ENCODE results near the gene ZNF438.

ZNF438 gene

DNA sequence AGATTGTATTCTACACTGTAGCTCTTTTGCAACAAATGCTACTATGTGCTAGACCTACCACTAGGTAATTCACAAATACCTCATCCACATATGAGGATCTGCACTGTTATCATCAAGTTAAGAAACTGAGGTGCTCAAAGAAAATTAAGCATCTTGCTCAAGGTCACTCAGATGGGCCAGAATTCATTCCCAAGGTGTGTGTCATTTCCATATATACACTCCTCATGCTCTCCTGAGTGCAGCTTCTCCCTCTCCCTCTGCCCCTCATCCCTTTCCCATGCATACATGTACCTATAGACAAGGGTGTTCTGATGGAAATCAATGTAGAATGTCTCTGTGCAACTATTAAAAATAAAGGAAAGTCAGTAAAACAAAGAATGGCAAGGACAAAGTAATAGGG lies 146.2 kb downstream of the ZNF438 start:
- DNase-seq (ENCODE audit: low read depth in 3 of 3), result no peak

DNA sequence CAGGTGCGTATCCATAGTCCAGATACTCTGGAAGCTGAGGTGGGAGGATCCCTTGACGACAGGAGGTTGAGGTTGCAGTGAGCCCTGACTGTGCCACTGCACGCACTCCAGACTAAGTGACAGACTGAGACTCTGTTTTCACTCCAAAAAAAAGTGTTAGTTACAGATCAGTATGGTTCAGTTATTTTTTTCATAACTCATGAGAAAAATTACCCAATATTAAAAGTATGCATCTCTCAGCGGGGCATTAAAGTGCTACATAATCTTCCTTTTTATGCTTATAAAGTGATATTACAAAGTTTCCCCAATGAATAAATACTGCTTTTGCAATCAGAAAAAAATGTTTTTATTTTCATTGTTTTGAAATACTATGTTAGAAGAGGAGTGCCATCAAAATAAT lies 147.9 kb downstream of the ZNF438 start:
- DNase-seq (ENCODE audit: low read depth in 3 of 3), result no peak

- DNase-seq (ENCODE audit: low read depth in 3 of 3), result no peak
Observed at GRCh38 chr10:30883116-30883515, 148.5 kb downstream of the ZNF438 start.

DNA sequence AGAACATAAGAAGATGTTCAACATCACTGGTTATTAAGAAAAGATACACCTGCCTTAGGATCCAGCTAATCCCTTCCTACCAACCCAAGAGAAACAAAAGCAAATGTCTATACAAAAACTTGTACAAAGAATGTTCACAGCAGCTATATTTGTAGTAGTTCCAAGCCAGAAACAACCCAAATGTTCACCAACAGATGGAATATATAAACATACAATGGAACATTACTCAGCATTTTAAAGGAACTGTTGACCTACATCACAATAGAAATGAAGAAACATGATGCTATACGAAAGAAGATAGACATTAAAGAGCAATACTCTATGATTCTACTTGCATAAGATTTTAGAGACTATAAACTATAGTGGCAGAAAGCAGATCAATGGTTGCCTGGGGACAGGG lies 149.4 kb downstream of the ZNF438 start:
- no peak for DNase-seq (ENCODE audit: low read depth in 3 of 3)

DNA sequence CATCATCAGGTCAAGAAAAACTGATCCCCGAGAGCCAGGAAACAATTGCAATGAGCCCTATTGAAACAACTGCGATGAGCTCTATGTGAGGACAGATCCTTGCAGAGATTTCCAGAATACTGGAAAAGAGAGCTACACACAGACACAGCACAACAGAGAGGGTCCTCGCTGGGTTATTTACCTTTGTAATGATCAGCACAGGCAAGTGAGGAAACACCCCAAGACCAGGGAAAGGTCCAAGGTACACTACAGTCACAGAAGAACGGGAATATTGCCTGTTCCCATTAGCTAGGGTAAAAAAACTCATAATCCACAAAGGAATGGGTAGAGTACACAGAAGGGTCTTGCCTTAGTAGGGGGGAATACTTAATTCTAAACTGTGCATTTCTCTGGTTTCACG lies 152.7 kb downstream of the ZNF438 start:
- no peak for DNase-seq (ENCODE audit: low read depth in 3 of 3)

DNA sequence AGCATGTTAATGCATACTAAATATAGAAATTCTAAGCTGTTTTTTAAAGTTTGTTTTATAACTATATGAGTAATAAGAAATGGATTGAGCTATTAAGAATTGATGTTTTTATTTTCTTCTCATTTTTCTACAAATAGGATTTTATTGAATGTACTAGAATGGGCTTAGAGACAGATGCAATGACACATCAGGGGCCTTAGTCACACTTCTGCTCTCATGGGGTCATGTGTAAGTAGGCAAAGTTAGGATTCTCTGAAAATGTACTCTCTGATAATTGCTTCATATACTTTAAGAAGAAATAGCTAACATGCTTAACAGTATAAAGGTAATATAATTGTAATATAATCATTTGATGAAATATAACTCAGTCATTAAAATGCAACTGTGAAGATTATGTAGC lies 154.6 kb downstream of the ZNF438 start:
- DNase-seq (ENCODE audit: low read depth in 3 of 3), result no peak

GRCh38 chr10:30873411-30873810 lies 158.3 kb downstream of the ZNF438 start:
- DNase-seq (ENCODE audit: low read depth in 3 of 3), result no peak

GRCh38 chr10:30870896-30871295 lies 160.8 kb downstream of the ZNF438 start:
- no peak for DNase-seq (ENCODE audit: low read depth in 3 of 3)

GRCh38 chr10:30869566-30869965 lies 162.1 kb downstream of the ZNF438 start:
- DNase-seq (ENCODE audit: low read depth in 3 of 3), result no peak

DNA sequence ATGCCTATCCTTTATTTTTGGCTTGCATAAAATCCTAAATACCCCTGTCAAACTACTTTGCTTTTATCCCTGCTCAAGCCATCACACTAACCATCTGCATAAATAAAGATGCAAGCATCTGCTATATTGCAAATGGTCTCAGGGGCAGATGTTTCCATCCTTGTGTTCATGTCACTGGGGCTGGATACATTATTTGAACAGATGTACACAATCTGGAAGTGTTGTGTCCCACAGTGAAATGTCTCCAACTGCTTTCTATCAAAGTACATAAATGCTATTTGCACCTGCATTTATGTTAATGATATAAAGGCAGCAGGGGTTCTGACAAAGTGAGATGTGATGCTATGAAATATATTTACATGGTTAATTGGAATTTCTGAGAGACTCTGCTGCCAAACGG lies 163.1 kb downstream of the ZNF438 start:
- no peak for DNase-seq (ENCODE audit: low read depth in 3 of 3)

DNA sequence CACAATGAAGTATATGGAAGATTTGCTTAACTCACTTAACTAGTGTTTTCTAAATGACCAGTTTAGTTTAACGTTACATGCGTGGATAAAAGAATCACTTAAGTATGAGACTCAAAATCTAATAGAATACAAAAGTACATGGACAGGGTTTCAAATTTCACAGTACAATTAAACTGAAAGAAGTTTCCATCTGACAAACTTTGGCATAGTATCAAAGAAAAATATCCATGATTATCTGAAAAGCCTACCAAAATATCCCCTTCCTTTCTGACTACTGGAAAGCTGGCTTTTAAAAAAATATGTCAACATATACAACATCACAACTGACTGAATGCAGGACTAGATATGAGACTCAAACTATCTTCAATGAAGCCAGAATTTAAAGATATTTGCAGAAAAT lies 164.8 kb downstream of the ZNF438 start:
- DNase-seq (ENCODE audit: low read depth in 3 of 3), result no peak

DNA sequence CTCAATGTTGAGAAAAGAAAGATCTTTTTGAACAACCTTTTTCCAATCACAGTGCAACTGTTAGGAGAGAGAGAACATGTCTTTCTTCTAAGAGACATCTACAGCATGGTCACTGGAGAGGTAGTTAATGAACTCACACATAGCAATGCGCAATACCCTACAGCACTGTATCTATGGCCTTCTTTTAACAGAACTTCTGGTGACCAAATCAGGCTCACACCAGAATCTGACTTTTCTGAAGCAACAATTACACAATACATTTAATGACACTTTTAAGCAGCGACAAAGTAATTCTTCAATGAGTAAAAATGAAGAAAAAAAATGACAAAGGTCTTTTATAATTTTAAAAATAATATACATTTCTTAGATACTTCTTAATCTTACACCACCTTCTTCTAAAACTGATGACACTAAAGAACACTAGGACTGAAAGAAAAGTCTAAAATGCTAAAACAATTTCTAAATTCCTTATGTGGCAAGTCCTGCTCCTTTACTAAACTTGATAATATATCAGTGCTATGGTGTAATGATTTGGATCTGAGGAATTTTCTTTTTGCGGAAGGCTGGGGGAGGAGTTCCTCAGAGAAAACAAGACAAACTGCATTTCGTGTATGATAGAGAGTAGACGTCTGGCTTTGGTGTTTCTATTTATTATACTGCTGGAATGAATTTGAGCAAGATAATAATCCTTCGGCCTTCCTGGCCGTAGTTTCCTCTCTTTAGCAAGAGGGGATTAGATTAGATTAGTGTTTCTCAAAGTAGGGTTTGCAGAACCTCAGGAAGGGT lies 166.3 kb downstream of the ZNF438 start:
- DNase-seq (ENCODE audit: low read depth in 3 of 3), result no peak

GRCh38 chr10:30863516-30864210 lies 168.0 kb downstream of the ZNF438 start:
- no peak for DNase-seq (ENCODE audit: low read depth in 3 of 3)

DNA sequence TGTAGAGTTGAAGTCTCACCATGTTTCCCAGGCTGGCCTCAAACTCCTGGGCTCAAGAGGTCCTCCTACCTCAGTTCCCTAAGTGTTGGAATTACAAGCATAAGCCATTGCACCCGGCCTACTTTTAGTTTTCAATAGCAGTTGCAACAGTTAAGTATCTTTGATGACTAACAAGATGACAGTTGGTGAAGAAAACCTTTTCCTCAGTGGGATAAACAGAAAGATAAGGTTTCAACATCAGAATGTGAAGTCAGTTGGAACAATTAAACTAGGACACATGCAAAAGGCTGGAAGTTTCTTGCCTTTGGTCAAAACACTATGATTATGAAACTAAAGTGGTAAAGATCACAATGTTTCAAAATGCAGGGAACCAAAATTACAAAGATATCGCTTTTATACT lies 169.2 kb downstream of the ZNF438 start:
- no peak for DNase-seq (ENCODE audit: low read depth in 3 of 3)

- no peak for DNase-seq (ENCODE audit: low read depth in 3 of 3)
Observed at GRCh38 chr10:30861976-30862375, 169.7 kb downstream of the ZNF438 start.

- DNase-seq (ENCODE audit: low read depth in 3 of 3), result no peak
Observed at GRCh38 chr10:30861221-30861620, 170.4 kb downstream of the ZNF438 start.

DNA sequence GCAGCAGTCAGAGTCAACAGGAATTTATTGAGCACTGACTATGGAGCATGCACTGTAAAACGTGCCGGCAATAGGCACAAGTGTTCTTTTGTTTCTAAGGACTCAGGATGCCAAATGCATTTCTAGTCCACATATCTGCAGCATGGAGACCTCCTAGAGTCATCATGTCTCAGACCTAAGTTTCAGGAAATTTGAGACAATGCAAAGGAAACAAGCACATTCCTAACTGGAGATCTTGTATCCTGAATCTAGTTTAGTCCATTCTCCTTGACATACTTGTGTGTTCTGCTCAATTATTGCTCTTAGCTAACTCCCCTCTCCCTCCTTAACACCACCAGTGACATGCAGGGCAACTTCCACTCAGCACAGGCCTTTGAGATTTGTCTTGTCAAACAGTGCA lies 173.2 kb downstream of the ZNF438 start:
- DNase-seq (ENCODE audit: low read depth in 3 of 3), result no peak

DNA sequence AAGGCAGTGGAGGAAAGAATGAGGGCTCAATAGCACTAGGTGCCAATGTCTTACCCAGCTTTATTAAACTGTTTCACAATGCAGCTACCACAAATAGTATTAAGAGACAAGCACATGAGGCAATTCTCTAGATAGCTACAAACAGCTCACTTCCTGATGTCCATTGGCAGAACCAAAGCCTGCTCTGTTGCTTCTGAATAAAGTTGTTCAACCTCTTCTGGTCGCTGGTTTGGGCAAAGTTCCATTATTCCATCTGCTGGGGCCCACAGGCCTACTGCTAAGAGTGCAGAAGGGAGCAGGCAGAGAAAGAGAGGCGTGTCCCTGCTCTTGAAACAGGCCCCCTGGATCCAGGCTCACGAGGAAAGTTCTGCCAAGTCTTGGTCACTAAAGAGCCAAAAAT lies 173.9 kb downstream of the ZNF438 start:
- no peak for DNase-seq (ENCODE audit: low read depth in 3 of 3)

DNA sequence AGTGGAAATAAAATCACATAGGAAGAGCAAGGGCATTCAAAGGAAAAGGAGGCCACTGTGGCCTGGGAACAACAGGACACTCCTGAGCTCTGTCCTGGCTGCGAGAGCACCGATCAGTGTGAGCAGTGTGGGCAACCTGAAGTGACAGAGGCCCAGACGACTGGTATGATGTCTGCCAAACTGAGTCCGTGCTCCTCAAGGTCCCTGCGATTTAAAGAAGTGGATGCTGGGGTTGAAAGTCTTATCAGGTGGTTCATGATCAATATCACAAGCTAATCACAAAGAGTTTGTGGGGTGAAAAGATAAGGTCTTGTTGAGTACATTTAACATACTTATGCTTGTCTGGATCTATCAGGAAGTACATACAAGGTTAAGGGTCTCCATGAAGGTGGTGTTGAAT lies 176.5 kb downstream of the ZNF438 start:
- DNase-seq (ENCODE audit: low read depth in 3 of 3), result no peak

GRCh38 chr10:30854656-30855055 lies 177.0 kb downstream of the ZNF438 start:
- DNase-seq (ENCODE audit: low read depth in 3 of 3), result no peak

GRCh38 chr10:30853066-30853465 lies 178.6 kb downstream of the ZNF438 start:
- no peak for DNase-seq (ENCODE audit: low read depth in 3 of 3)

DNA sequence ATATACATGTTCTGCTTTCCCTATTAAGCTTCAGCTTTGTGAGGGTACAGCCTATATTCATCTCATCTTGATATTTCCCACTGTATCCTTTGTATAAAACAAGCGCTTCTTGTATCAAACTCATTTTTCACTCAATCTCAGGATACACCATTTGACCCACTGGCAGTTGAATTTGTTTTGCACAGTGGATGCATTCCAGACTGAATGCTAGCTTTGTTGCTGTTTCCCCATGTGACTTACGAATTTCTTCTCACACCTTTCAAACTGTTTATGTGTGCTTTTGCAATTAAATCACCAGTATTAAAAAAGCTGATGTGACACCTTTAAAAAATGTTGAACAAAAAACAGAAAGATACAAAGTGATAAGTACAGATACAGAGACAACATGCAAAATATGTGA lies 180.9 kb downstream of the ZNF438 start:
- DNase-seq (ENCODE audit: low read depth in 3 of 3), result no peak

DNA sequence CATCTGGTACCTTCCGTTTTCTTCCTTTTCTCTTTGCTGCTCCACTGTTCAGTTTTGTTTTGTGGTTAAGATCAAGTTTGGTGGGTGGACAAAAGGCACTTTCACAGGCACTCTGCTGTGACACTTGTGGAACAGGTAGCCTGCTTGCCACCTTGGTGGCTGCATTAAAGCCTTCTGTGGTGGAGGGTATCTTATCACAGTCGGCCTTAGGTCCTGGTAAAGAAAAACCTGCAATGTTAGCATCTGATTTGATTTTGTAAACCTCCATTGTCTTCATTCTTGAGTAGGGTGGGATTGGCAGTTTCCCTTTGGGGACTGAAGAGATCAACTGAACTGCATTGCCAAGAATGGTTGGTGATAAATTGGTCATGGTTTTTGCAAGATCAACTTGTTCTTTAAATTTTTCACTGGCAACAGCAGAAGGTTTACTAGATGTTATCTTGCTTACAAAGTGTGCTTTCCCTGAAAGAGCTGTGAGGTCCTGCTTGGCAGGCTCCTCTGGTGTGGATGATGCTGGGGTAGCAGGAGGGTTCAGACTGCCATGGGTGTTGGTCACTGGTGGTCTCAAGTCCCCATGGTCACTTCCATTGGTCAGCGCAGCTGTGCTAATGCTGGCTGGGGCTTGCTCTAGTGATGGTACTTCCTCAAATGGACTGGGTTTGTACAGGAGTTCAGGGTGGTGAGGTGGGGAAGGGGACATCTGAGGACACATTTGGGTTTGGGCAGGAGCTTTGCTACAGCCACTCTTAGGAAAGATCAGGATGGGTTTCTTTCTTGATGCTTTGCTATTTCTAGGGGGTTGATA lies 182.2 kb downstream of the ZNF438 start:
- DNase-seq (ENCODE audit: low read depth in 3 of 3), result no peak

Data from stimulated activated CD4-positive, alpha-beta T cell treated with anti-CD3 and anti-CD28 coated beads, TNF-alpha, amount 100 ng/mL, for 4 hours (primary cell).